GM04504 (cell line): ENCODE measurements around the gene TLN1.

Source experiments
- DNase-seq: peaks from one replicate; pipeline ENCODE4 v3.0.0-alpha.2; 2012; ENCODE audit warnings: low read depth

TLN1 gene

DNA sequence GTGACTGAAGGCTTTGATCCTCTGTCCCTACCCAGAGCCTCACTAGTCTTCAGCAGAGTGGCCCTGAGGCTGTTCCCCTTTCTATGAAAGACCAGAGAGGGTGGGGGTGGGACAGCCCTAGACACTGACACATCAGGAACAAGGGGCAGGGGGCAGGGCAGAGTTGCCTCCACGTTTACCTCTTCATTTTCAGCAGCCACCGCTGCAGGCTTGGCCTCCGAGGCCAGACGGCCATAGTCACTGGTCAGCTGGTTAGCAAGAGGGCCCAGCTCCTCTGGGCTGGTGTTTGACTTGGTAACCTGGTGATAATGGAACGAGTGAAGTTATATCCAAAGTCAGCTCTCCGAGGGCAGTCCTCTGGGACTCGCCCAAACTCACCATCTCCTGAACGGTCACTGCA lies 26.6 kb downstream of the TLN1 start:
- DNase-seq = no peak

- no peak for DNase-seq
Observed at GRCh38 chr9:35703906-35704672, 27.9 kb downstream of the TLN1 start.

DNA sequence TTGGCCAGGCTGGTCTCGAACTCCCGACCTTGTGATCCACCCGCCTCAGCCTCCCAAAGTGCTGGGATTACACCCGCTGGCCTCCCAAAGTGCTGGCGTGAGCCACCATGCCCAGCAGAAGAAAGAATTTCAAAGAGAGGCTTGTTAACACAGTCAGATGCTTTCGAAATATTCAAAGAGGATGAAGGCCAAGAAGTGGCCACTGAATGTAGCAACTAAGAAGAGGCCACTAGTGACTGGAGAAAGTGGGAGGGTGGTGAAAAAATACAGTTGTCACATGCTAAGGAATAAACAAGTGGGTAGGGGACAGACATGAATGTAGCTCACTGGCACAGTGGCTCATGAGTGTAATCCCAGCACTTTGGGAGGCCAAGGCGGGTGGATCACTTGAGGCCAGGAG lies 29.3 kb downstream of the TLN1 start:
- no peak for DNase-seq

GRCh38 chr9:35700942-35701341 lies 31.1 kb downstream of the TLN1 start:
- no peak for DNase-seq

DNA sequence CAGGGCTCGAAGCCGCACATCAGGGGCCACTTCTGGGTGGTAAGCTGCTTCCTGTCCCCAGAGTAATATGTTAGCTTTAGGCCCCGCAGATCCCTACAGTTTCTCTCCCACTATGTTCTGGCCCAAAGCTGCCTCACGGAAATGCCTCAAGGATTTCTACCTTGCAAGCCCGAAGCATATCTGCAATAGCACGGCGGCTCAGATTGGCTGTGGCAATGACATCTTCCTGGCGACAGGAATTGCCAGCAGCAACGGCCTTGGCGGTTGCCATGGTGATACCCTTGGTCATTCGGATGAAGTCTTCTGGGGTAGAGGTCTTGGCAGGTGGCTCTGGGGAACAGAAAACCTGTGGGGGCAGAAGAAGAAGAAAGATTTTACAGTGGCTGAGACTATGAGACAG lies 32.0 kb downstream of the TLN1 start:
- DNase-seq = no peak

GRCh38 chr9:35698231-35698630 lies 33.8 kb downstream of the TLN1 start:
- DNase-seq = no peak

DNA sequence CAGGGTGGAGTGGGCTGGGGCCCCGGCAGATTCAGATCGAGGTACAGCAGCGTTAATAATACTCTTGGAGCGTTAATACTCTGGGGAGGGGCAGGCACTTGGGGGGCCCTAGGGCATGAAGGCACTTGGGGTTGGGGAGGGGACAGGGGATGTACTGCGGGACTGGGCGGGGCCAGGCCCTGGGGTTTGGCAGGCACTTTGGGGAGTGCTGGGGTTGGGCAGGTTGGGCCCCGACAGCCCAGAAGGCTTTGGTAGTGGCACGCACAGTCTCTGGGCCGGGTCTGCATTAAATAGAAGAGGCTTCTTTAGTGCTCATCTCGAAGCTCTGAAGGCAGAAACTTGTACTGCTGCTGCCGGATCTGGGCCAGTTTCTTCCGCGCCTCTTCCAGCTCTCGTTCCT lies 34.5 kb downstream of the TLN1 start:
- DNase-seq = no peak

GRCh38 chr9:35696520-35697215 lies 35.3 kb downstream of the TLN1 start:
- no peak for DNase-seq

DNA sequence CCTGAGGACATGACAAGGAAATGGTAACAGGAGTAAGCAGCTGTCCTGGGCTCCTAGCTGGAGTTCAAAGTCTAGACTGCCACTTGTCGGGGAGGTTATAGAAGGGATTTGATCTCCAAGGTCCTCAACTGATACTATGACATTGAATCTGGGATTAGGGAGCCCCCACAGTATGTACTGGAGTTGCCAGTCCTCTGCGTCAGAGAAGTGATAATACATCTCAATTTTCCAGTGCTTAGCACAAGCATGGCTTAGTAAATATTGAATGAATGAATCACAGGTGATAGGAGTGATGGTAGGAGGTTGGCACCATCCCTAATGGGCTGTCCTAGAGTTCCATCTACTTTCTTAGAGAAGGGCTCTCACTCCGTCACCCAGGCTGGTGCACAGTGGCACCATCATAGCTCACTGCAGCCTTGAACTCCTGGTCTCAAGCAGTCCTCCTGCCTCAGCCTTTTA lies 36.0 kb downstream of the TLN1 start:
- DNase-seq = no peak

DNA sequence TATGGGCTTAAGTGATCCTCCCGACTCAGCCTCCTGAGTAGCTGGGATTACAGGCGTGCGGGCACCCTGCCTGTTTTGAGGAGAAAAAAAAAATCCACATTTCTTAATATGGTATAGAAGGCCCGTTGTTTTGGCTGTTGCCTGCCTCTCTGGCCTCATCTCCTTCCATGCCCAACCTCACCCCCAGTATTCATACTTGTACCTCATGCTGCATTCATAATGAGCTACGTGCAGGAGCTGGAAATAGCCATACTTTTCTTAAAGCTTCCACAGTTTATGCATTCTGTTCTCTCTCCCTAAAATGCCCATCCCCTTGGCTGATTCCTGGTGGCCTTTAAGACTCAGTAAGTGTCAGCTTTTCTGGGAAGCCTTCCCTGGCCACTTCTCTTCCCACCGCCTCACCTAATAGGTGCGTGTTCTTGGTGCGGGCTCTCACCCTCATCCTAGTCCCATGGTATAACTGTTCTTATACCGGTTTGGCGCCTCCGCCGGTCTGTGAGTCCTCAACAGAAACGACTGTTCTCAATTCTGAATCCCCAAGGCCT lies 40.2 kb downstream of the TLN1 start:
- no peak for DNase-seq

DNA sequence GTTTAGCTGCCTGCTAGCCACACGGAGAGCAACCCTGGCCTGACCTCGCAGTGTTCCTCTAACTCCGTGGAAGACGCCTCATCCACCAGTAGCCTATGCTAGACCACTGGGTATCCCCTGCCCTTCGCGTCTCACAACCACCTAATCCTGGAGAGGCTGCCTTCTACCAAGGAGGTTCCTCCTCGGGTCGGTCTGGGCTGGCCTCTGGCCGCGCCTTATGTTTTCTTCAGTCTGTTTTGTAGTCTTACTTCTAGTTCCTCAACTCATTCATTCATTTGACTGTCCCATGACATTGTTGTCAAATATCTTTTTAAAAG lies 40.7 kb downstream of the TLN1 start:
- DNase-seq = no peak

DNA sequence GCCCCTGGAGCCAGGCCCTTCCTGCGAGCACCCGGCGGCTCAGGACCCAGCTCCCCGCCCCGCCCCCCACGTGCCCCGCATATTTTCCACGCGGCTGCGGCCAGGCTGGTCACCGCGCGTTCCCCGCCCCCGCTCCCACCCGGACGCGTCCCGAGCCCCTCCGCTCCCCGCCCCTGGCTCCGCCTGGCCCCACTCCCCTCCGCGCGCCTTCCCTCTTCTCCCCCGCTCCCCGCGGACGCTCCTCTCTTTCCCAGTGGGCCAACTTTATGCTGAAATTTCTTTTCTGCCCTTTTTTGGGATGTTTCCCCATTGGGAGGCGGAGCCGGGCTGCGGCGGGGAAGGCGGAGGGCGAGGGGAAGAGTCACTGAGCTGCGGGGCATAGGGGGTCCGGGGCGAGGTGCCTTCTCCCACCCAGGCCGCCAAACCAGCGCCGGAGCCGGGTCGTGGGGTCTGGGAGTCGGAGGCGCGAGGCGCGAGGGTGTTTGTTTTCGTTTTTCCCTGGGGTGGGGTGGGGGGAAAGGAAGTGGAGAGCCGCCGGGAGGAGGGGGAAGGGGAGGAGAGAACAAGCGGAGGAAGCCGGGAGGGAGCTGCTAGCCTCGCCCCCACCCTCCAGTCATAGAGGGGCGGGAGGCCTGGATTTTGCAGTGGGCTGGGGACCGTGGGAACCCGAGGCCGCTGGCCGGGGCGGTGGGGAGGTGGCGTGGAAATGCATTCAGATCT lies 41.2 kb downstream of the TLN1 start:
- DNase-seq = peak; percentile 64

DNA sequence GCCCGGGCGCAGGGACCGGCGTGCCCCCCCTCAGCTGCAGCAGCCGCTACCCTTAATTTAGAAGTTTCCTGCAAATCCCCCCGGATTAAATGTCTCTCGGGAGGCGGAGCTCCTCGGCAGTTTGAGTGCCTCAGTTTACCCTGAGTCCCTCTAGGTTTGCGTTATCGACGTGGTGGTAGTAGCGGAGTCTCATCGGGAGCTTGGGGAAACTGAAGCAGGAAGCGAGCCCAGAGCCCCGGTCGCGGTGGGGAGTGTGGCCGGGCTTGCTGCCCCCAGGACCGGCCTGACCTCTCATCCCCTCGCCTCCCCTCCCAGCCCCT lies 41.7 kb downstream of the TLN1 start:
- no peak for DNase-seq

GRCh38 chr9:35689542-35690293 lies 42.3 kb downstream of the TLN1 start, which contains the start of gene TPM2:
TSS of gene TPM2 (minus strand) at chr9:35689925. CDS start at chr9:35689817, 108 bp downstream.
- peak; percentile 74 for DNase-seq

- DNase-seq = peak; percentile 46
Observed at GRCh38 chr9:35688558-35689541, 43.1 kb downstream of the TLN1 start.

DNA sequence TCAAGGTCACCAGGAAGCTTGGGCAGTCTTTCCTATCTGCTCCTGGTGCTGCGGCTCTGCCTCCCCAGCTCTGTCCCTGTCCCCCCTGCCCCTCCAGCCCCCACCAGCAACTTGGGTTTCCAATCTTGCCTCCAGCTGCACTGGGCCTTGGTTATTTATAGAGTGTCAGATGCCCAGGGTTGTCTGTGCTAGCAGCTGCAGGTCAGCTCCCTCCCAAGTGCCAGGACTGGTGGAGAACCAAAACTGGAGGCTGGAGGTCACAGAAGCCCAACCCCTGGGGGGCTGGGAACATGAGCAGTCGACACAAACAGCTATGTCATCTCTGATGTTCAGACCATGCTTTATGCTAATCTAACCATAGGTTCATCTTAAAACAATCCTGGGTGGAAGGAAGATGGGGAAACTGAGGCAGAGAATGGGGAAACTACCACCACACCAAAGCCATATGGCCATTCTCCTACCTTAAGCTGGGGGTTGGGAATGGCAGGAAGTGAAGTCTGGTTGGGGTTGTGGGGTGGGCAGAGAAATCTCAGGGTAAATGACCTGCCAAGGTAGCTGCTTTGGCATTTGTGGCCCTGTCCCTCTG lies 43.9 kb downstream of the TLN1 start:
- no peak for DNase-seq

DNA sequence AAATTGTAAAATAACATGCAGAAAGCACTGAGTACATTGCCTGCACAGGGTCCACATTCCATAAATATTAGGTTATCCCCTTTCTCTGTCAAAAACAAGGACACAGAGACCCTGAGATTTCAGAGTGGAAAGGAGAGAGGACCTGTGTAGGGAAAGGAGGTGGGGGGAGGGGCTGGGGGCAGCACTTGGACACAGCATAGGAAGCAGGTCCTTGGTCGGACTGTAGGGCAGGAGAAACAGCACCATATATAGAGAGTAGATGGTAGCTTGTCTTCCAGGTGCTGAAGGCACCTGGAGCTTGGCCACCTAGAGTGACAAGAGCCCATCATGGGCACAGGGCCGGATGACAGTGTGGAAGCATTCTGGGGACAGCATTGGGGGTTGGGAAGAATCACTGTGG lies 44.7 kb downstream of the TLN1 start:
- no peak for DNase-seq

DNA sequence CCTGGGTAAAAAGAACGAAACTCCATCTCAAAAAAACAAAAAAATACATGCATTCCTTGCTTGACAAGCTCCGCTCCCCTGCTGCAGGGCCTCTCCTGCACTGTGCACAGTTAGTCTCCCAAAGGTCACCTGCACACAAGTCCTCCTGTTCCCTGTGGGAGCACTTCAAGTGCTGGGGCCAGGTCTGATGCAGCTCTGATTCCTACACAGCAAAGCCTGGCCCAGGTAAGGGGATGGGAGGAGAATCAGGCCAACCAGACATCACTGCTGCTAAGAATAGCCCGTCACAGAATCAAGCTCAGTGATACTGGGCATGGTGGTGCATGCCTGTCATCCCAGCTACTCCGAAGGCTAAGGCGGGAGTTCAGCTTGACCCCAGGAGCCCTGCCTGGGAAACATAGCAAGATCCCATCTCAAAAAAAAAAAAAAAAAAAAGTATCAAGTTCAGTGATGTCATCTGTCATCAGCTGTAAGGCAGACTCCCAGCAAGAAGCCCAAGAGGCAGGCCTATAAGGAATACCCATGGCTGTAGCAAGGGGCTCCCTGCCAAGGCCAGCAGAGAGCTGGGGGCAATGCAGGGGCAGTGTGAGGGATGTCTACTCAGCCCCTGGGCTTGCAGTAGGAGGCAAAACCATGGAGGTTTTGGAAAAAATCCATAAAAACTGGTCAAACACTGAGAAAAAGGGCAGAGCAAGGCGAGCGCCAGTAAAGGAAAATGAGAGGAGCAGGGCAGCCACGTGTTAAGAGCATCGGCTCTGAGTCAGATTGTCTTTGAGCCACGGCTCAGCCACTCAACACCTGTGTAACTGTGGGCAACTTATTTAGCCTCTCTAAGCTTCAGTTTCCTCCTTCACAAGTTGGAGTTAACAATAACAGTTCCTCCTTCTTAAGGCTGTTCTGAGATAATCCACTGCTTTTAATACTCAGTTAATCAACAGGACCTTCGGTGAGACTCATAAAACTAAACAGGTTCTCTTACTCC lies 45.5 kb downstream of the TLN1 start:
- DNase-seq = no peak

DNA sequence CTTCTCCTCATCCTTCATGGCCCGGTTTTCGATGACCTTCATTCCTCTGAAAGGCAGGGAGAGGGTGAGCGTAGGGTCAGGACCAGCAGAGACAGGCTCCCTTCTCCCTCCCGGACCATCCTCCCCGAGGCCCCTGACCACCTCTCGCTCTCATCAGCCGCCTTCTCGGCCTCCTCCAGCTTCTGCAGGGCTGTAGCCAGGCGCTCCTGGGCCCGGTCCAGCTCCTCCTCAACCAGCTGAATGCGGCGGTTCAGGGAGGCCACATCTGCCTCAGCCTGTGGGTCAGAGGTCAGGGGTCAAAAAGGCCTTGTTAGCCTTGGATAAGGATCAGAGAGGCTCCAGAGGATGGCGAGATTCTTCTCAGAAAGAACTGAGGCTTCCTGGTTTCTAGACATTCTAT lies 46.5 kb downstream of the TLN1 start:
- DNase-seq = no peak
